Endothelial cell of umbilical vein (primary cell): ENCODE results near the gene ORMDL1. TPM values are rescaled to one million over a fixed set of nuclear protein-coding genes. Genes with fewer than 3 reads are reported as not detected.

Source experiments
- polyA plus RNA-seq, 4 experiments: library from polyadenylated mRNA; depleted of rRNA in 3 of 4; stranded (reverse) in 3 of 4; unstranded in 1 of 4; fragments of >200 nt; gene quantifications; 2 replicates each; pipeline versions ENCODE4 v1.2.1 to v1.2.3, GENCODE V29; 2011 to 2012; ENCODE audit warnings: missing spikeins in 1 of 4
- total RNA-seq: library from RNA; stranded (reverse); gene quantifications from 2 replicates; pipeline ENCODE4 v1.2.3, GENCODE V29; 2021

The ORMDL1 gene
- total and polyA plus RNA-seq, 2 donors (not counting 3 experiments of a cell fraction or from before 2014, with no cell fraction given), result 54.5 to 58.0 TPM

Other genes starting within 250 kb of the ORMDL1 start
- 5.7 and 8.5 TPM in 2 replicates for gene SLC40A1, start 203.6 kb downstream of the ORMDL1 start, total RNA-seq
- gene SLC40A1, start 203.6 kb downstream of the ORMDL1 start, polyA plus RNA-seq, result 12.2 and 15.1 TPM in 2 replicates
- gene ASNSD1, start 122.9 kb downstream of the ORMDL1 start, total RNA-seq, result 39.5 and 41.9 TPM in 2 replicates
- gene ASNSD1, start 122.9 kb downstream of the ORMDL1 start, polyA plus RNA-seq, result 9.7 and 15.8 TPM in 2 replicates
- 4.3 and 4.5 TPM in 2 replicates for gene ANKAR, start 109.7 kb downstream of the ORMDL1 start, total RNA-seq
- gene ANKAR, start 109.7 kb downstream of the ORMDL1 start, polyA plus RNA-seq, result 1.0 and 1.3 TPM in 2 replicates
- gene OSGEPL1, start 21.5 kb downstream of the ORMDL1 start, total RNA-seq, result 5.4 and 5.9 TPM in 2 replicates
- 2.2 and 2.7 TPM in 2 replicates for gene OSGEPL1, start 21.5 kb downstream of the ORMDL1 start, polyA plus RNA-seq
- 27.8 and 28.4 TPM in 2 replicates for gene PMS1, start 111 bp upstream of the ORMDL1 start, total RNA-seq
- 4.9 and 6.6 TPM in 2 replicates for gene PMS1, start 111 bp upstream of the ORMDL1 start, polyA plus RNA-seq